Measurements from ENCODE around the gene ARRB1. TPM values are rescaled to one million over a fixed set of nuclear protein-coding genes. Genes with fewer than 3 reads are reported as not detected.

ARRB1 gene
- total RNA-seq, 1 donor from 2014 or later: 187 TPM

- DNase-seq: no peak
Observed at GRCh38 chr11:75262436-75262835, 89.0 kb downstream of the ARRB1 start.

GRCh38 chr11:75261902-75262361 lies 89.5 kb downstream of the ARRB1 start:
- TF ChIP-seq, protein P1, sequence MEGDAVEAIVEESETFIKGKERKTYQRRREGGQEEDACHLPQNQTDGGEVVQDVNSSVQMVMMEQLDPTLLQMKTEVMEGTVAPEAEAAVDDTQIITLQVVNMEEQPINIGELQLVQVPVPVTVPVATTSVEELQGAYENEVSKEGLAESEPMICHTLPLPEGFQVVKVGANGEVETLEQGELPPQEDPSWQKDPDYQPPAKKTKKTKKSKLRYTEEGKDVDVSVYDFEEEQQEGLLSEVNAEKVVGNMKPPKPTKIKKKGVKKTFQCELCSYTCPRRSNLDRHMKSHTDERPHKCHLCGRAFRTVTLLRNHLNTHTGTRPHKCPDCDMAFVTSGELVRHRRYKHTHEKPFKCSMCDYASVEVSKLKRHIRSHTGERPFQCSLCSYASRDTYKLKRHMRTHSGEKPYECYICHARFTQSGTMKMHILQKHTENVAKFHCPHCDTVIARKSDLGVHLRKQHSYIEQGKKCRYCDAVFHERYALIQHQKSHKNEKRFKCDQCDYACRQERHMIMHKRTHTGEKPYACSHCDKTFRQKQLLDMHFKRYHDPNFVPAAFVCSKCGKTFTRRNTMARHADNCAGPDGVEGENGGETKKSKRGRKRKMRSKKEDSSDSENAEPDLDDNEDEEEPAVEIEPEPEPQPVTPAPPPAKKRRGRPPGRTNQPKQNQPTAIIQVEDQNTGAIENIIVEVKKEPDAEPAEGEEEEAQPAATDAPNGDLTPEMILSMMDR (IDR thresholded peaks at IDR 0.05): no peak
- ATAC-seq: peak in 1 of 2 donors; percentile 6
- H3K9me3 ChIP-seq: no peaks in the 10 kb centered on the region
- intact Hi-C loops (cut with DNase I): no loop called here
- no peak for DNase-seq
- no peaks in the 10 kb centered on the region for H3K27me3 ChIP-seq (ENCODE audit: low read depth)
- no peak overlapping the region for H3K4me3 ChIP-seq
- peaks cover 35% of the 10 kb centered on the region for H3K4me1 ChIP-seq
- H3K27ac ChIP-seq: no peak overlapping the region
- H3K36me3 ChIP-seq: peaks cover 17% of the 10 kb centered on the region

More at GRCh38 chr11:75262436-75262835, 89.0 kb downstream of the ARRB1 start:
- H3K36me3 ChIP-seq: peaks cover 22% of the 10 kb centered on the region
- no peaks in the 10 kb centered on the region for H3K9me3 ChIP-seq
- H3K4me3 ChIP-seq: no peak overlapping the region
- H3K4me1 ChIP-seq: peaks cover 35% of the 10 kb centered on the region
- intact Hi-C loops (cut with DNase I): no loop called here
- TF ChIP-seq, protein P1 (IDR thresholded peaks at IDR 0.05): no peak
- no peak overlapping the region for H3K27ac ChIP-seq
- H3K27me3 ChIP-seq (ENCODE audit: low read depth): no peaks in the 10 kb centered on the region
- no peak for ATAC-seq

DNA sequence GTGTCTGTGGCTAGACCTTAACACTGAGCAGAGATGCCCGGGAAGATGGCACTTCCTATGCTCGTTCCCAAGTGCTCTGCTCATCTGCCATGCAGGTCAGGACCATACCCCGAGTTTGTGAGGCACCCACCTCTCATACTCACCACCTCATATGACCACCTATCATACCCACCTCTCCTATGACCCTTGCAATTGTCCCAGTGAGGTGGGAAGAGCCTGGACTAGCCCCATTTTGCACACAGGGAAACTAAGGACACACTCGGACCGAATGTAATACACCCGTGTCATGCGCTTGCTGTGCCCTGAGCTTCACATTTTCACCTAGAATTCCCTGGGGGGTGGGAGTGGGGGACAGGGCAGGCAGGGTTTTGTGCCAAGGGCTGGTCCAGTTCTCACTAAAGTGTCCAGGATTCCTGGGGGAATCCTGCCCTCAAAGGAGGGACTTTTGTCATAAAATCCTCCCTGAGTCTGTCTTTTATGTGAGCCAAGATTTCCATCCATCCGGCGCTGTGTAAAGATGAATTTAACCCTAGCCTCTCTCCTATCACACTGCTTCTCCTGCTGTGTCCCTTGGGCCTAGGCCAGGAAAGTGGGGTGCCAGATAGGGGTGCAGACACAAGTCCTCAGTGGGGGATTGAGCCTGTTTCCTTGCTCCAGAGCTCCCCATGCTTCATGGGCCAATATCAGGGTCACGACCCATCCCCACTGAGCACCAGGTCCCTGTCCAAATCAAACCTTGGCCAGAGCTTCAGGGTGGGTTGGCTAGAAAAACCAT lies 90.9 kb downstream of the ARRB1 start:
- ATAC-seq (peak; percentile 5 to 9), DNase-seq (no peak)
- no peak overlapping the region for H3K4me3 ChIP-seq
- H3K36me3 ChIP-seq: peaks cover 4% of the 10 kb centered on the region
- no peaks in the 10 kb centered on the region for H3K9me3 ChIP-seq
- no peaks in the 10 kb centered on the region for H3K27me3 ChIP-seq (ENCODE audit: low read depth)
- TF ChIP-seq, protein P1 (IDR thresholded peaks at IDR 0.05): no peak
- no peak overlapping the region for H3K27ac ChIP-seq
- intact Hi-C loops (cut with DNase I): no loop called here
- peaks cover 35% of the 10 kb centered on the region for H3K4me1 ChIP-seq

DNA sequence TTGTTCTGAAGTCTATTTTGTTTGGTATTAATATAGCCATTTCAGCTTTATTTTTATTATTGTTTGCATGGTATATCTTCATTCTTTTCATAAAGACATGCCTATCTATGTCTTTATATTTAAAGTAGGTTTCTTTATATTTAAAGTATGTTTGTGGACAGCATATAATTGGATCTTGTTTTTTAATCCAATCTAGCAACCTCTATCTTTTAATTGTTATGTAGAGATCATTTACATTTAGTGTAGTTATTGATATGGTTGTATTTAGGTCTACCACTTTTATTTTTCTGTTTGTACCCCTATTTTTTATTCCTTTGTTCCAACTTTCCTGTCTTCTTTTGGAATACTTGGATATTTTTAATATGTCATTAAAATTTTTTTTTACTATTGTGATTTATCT lies 97.1 kb downstream of the ARRB1 start:
- no peak for DNase-seq
- intact Hi-C loops (cut with DNase I): no loop called here

GRCh38 chr11:75249704-75250103 lies 101.8 kb downstream of the ARRB1 start:
- Histone ChIP-seq H3K9me3 (no peaks in the 10 kb centered on the region), H3K4me1 (peaks cover 3% of the 10 kb centered on the region), H3K27me3 (ENCODE audit: low read depth) (peaks cover 5% of the 10 kb centered on the region), H3K36me3 (no peaks in the 10 kb centered on the region), H3K4me3 (no peak overlapping the region), H3K27ac (no peak overlapping the region)
- TF ChIP-seq, protein P1 (IDR thresholded peaks at IDR 0.05): no peak
- intact Hi-C loops (cut with DNase I): no loop called here
- no peak for ATAC-seq
- DNase-seq: no peak

More for the DNA sequence above, 97.1 kb downstream of the ARRB1 start:
- H3K4me3 ChIP-seq: no peak overlapping the region
- TF ChIP-seq, protein P1 (IDR thresholded peaks at IDR 0.05): no peak
- no peak overlapping the region for H3K27ac ChIP-seq
- no peaks in the 10 kb centered on the region for H3K9me3 ChIP-seq
- H3K4me1 ChIP-seq: no peaks in the 10 kb centered on the region
- no peak for ATAC-seq
- peaks cover 5% of the 10 kb centered on the region for H3K27me3 ChIP-seq (ENCODE audit: low read depth)
- no peaks in the 10 kb centered on the region for H3K36me3 ChIP-seq

All from lower lobe of right lung (tissue), 2 donors.